ENCODE measurements around the gene MARF1. TPM values are rescaled to one million over a fixed set of nuclear protein-coding genes. Genes with fewer than 3 reads are reported as not detected.
A peak's percentile ranks its signal among the peaks of the same experiment; 100 is the strongest.

Gene MARF1
- total and polyA plus RNA-seq, 9 of the 15 experiments (the other 6 are each of a cell fraction or from before 2014, with no cell fraction given), result 4.7 to 33.2 (median 11.7) TPM

GRCh38 chr16:15576960-15577958 lies 65.7 kb downstream of the MARF1 start (continued):
- TF ChIP-seq CUX1 (CRISPR knock-in tag; IDR thresholded peaks at IDR 0.05) (no peak), ZNF764 (CRISPR knock-in tag; IDR thresholded peaks at IDR 0.05; ENCODE audit: low read depth) (no peak), POLR2G (IDR thresholded peaks at IDR 0.05; ENCODE audit: low read depth, low read length) (peak; percentile 40), PTTG1 (tag; IDR thresholded peaks at IDR 0.05; ENCODE audit: low read depth) (peak; percentile 74; the same call in 1 of the 2 replicates), MTA1 (IDR thresholded peaks at IDR 0.05; ENCODE audit: borderline replicate concordance) (no peak), E2F6 (IDR thresholded peaks at IDR 0.05; ENCODE audit: borderline replicate concordance in 1 of 2, extremely low read depth in 1 of 2, insufficient read depth in 1 of 2, insufficient read length in 1 of 2, low read depth in 1 of 2, low read length in 1 of 2, poor library complexity in 1 of 2, severe bottlenecking in 1 of 2) (peak; percentile 19 to 59), RBFOX2 (IDR thresholded peaks at IDR 0.05; ENCODE audit: low read depth, low read length) (peak; percentile 65), RBBP5 (IDR thresholded peaks at IDR 0.05; ENCODE audit: borderline replicate concordance, insufficient read depth, low read length, poor library complexity, severe bottlenecking) (no peak), NFRKB (IDR thresholded peaks at IDR 0.05; ENCODE audit: low read depth) (peak; percentile 100), ATF7 (IDR thresholded peaks at IDR 0.05) (peak; percentile 76), SNAPC5 (CRISPR knock-in tag; IDR thresholded peaks at IDR 0.05) (no peak), U2AF1 (optimal IDR thresholded peaks at IDR 0.05; ENCODE audit: low read depth, low read length) (no peak), SETDB1 (IDR thresholded peaks at IDR 0.05; ENCODE audit: low read length) (no peak), ZNF175 (CRISPR knock-in tag; IDR thresholded peaks at IDR 0.05; ENCODE audit: low read depth) (peak; percentile 81), YY1 (IDR thresholded peaks at IDR 0.05; ENCODE audit: borderline replicate concordance in 1 of 3, control insufficient read depth in 1 of 3, extremely low read depth in 1 of 3, insufficient read depth in 3 of 3, insufficient read length in 1 of 3, insufficient replicate concordance in 2 of 3, low read depth in 1 of 3, low read length in 2 of 3) (peak; percentile 92 to 99 (median 94)), ZBTB7A (IDR thresholded peaks at IDR 0.05; ENCODE audit: borderline replicate concordance, control insufficient read depth, low read depth, low read length) (no peak), STAT5B (CRISPR knock-in tag; IDR thresholded peaks at IDR 0.05) (no peak), MYNN (IDR thresholded peaks at IDR 0.05) (no peak), MYNN (CRISPR knock-in tag; IDR thresholded peaks at IDR 0.05) (no peak)
